ENCODE measurements around the gene ZBTB2. TPM values are rescaled to one million over a fixed set of nuclear protein-coding genes. Genes with fewer than 3 reads are reported as not detected.

Gene ZBTB2
- polyA plus RNA-seq, 3 donors: 7.2 to 14.0 (median 9.6) TPM

DNA sequence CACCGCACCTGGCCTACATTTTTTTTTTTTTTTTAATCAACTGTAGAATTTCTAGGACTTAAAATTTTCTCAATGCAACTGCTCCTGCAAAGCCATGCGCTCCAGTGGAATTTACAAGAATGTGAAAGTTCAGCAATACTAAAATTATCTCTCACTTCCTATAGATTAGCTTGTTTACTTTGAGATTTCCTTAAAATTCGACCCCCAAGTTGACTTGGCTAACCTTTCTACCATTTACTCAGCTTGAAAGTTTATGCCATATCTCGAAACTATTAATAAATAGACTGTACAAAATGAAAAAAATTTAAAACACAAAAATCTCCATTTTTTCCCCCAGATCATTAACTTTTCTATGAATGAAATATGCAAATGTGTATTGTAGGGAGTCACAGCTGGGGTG is 64.3 kb downstream of the ZBTB2 start:
- Histone ChIP-seq H2AFZ (ENCODE audit: insufficient read depth, low read depth, low read length, poor library complexity, severe bottlenecking) (no peak overlapping the region), H3K9me3 (replicated peaks in 1 of 2; ENCODE audit: control insufficient read depth in 1 of 2, insufficient read depth in 1 of 2, low read length in 2 of 2) (peaks cover 0 to 7% of the 10 kb centered on the region in 2 donors), H3K4me1 (ENCODE audit: control insufficient read depth in 1 of 2, insufficient read depth in 2 of 2, low read length in 2 of 2) (peaks cover 11 to 12% of the 10 kb centered on the region in 2 donors), H3K4me2 (replicated peaks; ENCODE audit: extremely low read depth, low read length, poor library complexity, severe bottlenecking) (no peak overlapping the region), H3K27me3 (ENCODE audit: control insufficient read depth in 2 of 2, insufficient read depth in 2 of 2, low read length in 2 of 2) (peaks cover 25 to 34% of the 10 kb centered on the region in 2 donors), H3K27ac (ENCODE audit: low read depth in 1 of 2, low read length in 2 of 2) (no peak overlapping the region), H3K9ac (ENCODE audit: insufficient read depth, low read length, poor library complexity, severe bottlenecking) (no peak overlapping the region), H4K20me1 (ENCODE audit: insufficient read depth, low read length) (no peaks in the 10 kb centered on the region), H3K79me2 (ENCODE audit: insufficient read depth, low read length) (no peaks in the 10 kb centered on the region), H3K36me3 (replicated peaks in 1 of 2; ENCODE audit: control insufficient read depth in 1 of 2, insufficient read depth in 2 of 2, low read length in 2 of 2) (no peaks in the 10 kb centered on the region), H3K4me3 (replicated peaks in 1 of 3; ENCODE audit: low read depth in 2 of 3, low read length in 3 of 3) (no peak overlapping the region)
- 100% methylated on average over 1 of the region's 4 CpGs for WGBS (ENCODE audit: insufficient coverage)
- Mint-ChIP-seq H3K4me3 (peak overlapping the region in 1 of 2 donors; percentile 72), H3K27me3 (ENCODE audit: low read depth in 3 of 3) (peaks cover 45 to 60% (median 46%) of the 10 kb centered on the region in 3 donors), H3K27ac (no peak overlapping the region), H3K36me3 (no peaks in the 10 kb centered on the region), H3K4me1 (peaks cover 17% of the 10 kb centered on the region), H3K9me3 (peaks cover 0 to 4% (median 0%) of the 10 kb centered on the region in 7 donors)
- TF ChIP-seq, protein P1, sequence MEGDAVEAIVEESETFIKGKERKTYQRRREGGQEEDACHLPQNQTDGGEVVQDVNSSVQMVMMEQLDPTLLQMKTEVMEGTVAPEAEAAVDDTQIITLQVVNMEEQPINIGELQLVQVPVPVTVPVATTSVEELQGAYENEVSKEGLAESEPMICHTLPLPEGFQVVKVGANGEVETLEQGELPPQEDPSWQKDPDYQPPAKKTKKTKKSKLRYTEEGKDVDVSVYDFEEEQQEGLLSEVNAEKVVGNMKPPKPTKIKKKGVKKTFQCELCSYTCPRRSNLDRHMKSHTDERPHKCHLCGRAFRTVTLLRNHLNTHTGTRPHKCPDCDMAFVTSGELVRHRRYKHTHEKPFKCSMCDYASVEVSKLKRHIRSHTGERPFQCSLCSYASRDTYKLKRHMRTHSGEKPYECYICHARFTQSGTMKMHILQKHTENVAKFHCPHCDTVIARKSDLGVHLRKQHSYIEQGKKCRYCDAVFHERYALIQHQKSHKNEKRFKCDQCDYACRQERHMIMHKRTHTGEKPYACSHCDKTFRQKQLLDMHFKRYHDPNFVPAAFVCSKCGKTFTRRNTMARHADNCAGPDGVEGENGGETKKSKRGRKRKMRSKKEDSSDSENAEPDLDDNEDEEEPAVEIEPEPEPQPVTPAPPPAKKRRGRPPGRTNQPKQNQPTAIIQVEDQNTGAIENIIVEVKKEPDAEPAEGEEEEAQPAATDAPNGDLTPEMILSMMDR (IDR thresholded peaks at IDR 0.05): no peak
- intact Hi-C loops (cut with micrococcal nuclease): no loop called here
- no peak for DNase-seq

DNA sequence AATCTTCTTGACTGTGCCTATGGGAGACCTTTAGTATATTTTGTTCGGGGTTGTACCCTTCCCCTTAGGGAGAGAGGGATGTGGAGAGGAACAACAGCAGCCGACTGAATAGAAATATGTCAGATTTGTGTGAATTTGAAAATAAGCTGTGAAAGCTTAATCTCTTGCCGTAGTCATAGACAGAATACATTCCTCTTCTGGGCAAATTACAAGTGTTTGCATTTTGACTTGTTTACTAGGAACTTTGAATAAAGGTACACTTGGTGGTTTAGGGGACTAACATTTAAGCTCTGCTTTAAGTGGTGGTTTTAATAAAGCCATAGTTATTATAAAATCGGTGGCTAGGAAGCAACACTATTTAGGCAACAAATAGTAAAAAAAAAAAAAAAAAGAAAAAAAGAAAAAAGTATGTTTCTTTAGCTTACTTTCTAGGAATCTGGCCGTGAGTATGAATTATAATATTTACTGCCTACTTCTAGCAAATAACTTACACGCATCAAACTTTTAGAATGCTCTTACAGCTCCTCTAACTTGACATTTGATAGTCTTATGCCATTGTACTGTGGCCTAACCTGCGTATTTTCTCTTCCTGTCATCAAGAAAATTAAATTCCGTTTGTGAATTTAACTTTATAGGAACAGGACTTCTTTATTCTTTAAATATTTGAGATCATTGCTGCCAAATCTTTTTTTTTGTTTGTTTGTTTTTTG is 65.1 kb downstream of the ZBTB2 start:
- Mint-ChIP-seq H3K27ac (no peak overlapping the region), H3K36me3 (no peaks in the 10 kb centered on the region), H3K9me3 (peaks cover 0 to 4% (median 0%) of the 10 kb centered on the region in 7 donors), H3K4me1 (peaks cover 17% of the 10 kb centered on the region), H3K27me3 (ENCODE audit: low read depth in 3 of 3) (peaks cover 46 to 58% (median 47%) of the 10 kb centered on the region in 3 donors), H3K4me3 (peak overlapping the region; percentile 74 to 90)
- Histone ChIP-seq H3K4me2 (replicated peaks; ENCODE audit: extremely low read depth, low read length, poor library complexity, severe bottlenecking) (peak overlapping the region; percentile 61), H4K20me1 (ENCODE audit: insufficient read depth, low read length) (no peaks in the 10 kb centered on the region), H2AFZ (ENCODE audit: insufficient read depth, low read depth, low read length, poor library complexity, severe bottlenecking) (peak overlapping the region; percentile 77), H3K4me3 (replicated peaks in 1 of 3; ENCODE audit: low read depth in 2 of 3, low read length in 3 of 3) (peak overlapping the region in 1 of 3 experiments; percentile 65), H3K79me2 (ENCODE audit: insufficient read depth, low read length) (no peaks in the 10 kb centered on the region), H3K4me1 (ENCODE audit: control insufficient read depth in 1 of 2, insufficient read depth in 2 of 2, low read length in 2 of 2) (peaks cover 11 to 12% of the 10 kb centered on the region in 2 donors), H3K27ac (ENCODE audit: low read depth in 1 of 2, low read length in 2 of 2) (no peak overlapping the region), H3K27me3 (ENCODE audit: control insufficient read depth in 2 of 2, insufficient read depth in 2 of 2, low read length in 2 of 2) (peaks cover 25 to 34% of the 10 kb centered on the region in 2 donors), H3K36me3 (replicated peaks in 1 of 2; ENCODE audit: control insufficient read depth in 1 of 2, insufficient read depth in 2 of 2, low read length in 2 of 2) (no peaks in the 10 kb centered on the region), H3K9me3 (replicated peaks in 1 of 2; ENCODE audit: control insufficient read depth in 1 of 2, insufficient read depth in 1 of 2, low read length in 2 of 2) (peaks cover 0 to 7% of the 10 kb centered on the region in 2 donors), H3K9ac (ENCODE audit: insufficient read depth, low read length, poor library complexity, severe bottlenecking) (no peak overlapping the region)
- no peak for DNase-seq
- intact Hi-C loops (cut with micrococcal nuclease): no loop called here
- TF ChIP-seq, protein P1 (IDR thresholded peaks at IDR 0.05): no peak
- 75% methylated on average over 1 of the region's 8 CpGs for WGBS (ENCODE audit: insufficient coverage)

All from CD14-positive monocyte (primary cell).